NCI-H526 (cell line): ENCODE measurements around the gene SPECC1.
A peak's percentile ranks its signal among the peaks of the same experiment; 100 is the strongest.
"Not testable (repeated sequence)": the region's sequence is repeated elsewhere in the genome, so short reads cannot be mapped to it uniquely, and the experiment has no call there.

Experiments
- DNase-seq, 2 experiments: peaks; one replicate each; lab custom pipeline; 2025; lab: John Stamatoyannopoulos, UW

The SPECC1 gene

DNA sequence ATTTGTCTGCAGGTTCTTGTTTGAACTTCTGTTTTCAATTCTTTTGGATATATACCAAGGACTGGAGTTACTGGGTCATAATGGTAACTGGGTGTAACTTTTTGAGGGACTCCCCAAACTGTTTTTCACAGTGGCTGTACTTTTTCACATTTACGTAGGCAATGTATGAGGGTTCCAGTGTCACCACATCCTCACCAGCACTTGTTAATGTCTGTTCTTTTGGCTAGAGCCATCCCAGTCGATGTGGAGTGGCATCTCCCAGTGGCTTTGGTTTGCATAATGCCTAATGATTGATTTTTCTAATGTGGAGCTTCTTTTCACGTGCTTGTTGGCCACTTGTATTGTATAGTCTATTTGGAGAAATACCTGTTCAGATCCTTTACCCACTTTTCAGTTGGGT is 59.3 kb downstream of the SPECC1 start:
- no peak for DNase-seq

DNA sequence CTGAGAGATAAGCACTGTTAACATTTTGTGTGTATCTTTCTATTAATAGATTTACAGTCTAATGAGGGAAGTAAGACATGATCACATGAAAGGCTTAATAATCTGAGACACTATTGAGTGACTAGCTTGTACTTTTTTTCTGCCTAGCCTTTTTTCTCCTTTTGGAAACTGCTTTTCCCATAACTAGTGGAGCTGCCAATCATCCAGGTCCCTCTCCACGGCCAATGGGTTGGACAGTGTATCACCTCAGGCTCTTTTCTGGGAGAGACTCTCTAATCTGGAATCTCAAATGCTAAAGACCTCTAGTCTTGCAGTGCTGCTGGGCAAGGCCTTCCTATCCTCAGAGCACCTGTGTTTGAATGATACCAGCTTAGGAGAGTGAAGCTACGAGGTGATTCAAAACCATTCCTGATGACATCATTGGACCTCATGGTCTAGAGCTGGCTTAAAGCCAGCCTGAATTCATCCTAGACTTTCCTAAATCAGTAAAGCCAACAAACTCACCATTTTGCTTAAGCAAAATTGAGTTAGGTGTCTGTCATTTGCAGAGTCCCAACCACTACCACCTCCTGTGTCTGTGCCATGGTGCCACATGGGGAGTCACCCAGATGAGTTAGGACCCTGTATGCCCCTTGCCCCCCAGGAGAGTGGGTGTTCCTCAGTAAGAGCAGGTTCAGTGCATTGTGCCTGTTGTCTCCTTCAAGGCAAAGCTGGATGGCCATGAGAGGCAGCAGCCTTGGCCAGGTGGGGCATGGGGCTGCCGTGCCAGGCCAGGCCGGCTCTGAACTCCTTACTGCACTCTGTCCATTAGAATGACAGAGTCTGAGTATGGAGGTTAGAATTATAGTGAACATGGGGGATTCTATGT is 62.9 kb downstream of the SPECC1 start:
- DNase-seq = no peak

DNA sequence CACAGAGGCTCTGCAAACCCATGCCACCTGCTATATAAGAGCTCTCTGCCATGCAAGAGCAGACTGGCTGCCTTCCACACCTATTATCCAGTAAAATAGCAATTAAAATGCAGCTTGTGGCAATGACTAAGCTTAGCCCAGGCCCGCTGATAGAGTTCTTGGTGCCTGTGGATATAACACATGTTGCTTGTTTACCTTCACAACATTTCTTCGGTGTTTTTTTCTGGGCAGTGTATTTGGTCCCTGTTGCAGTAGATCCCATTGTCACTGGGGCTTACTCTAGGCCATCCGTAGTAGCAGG is 63.5 kb downstream of the SPECC1 start:
- no peak for DNase-seq

DNA sequence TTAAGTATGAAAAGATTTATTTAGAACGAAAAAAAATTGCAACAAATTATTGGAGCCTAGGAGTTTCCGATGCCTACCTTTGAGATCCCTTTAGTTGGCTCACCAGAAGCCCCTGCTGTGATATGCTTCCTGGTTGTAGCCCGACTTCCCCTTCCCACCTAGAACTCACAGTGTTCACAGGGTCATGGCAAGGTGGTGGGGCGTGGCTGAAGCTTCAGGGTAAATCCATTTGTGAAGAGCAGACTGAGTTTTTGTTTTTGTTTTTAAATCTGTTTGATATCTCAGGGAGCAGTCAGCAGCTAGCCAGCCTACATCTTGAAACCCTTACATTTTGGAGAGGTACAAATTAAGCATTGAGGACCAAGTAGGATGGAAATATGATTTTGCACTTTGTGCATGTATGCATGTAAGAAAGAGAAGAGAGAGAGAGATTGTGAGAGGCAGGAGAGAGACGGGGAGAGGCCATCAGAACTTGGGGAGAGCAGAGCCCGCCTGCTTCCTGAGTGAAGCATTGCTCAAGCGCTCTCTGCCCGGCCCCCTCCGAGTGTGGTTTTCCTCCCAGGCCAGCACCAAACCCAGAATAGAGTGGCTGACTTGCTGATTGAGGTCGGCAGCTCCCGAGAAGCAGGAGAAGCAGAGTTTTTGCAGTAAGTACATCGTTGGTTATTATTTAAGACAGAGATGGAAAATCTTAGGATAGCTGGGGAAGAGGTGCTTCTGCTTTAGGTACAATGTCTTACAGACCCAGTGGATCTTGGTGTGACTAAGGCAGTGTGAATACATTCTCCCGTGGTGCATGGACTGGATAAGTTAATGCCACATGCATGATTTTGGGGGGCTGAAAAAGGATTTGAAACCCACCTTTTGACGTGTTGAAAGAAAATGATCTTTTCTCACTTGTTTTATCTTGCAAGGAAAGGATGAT is 64.2 kb downstream of the SPECC1 start:
- no peak for DNase-seq

DNA sequence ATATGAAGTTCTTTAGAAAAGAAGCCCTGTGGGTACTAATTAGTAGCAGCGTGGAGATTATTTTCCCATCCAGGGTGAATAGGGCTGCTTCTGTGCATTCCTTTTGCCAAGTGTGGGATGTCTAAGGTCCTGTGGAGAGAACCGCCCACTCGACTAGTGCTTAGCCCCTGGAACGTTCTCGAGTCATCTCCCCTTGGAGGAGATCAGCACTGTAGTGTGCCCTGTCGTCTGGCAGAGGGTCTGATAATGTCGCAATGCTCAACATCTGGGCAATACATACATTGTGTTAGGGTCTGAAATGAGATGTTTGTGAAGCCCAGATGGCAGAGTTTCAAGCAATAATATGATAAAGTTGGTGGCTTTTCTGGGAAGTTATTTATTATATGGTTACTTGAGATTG is 64.8 kb downstream of the SPECC1 start:
- DNase-seq = no peak

DNA sequence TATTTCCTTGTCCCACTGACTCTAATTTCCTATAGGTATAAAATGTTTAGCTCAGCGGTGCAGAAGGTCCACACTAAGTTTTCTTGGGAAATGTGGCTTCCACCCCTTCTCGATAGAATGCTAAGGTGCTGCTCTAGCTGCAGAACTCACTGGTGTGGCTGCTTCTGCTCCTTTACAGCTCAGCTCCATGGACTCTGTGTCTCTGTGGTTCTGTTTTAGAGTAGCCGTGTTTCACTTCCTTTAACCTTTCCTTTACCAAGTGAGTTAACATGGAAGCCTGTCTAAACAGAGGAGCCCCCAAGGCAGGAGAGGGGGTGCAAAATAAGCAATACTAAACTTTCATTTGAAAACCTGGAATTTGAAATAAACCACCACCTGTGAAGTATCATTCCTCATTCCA is 65.3 kb downstream of the SPECC1 start:
- no peak for DNase-seq

DNA sequence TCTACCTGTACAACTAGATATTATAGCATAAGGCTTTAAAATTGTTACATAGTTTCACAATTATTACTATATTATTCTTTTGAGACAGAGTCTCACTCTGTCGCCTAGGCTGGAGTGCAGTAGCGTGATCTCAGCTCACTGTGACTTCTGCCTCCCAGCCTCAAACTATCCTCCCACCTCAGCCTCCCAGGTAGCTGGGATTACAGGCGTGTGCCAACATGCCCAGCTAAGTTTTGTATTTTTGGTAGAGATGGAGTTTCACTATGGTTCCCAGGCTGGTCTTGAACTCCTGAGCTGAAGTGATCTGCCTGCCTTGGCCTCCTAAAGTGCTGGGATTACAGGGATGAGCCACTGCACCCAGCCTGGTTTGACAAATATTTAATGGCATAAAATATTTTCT is 67.0 kb downstream of the SPECC1 start:
- not testable (repeated sequence) for DNase-seq

DNA sequence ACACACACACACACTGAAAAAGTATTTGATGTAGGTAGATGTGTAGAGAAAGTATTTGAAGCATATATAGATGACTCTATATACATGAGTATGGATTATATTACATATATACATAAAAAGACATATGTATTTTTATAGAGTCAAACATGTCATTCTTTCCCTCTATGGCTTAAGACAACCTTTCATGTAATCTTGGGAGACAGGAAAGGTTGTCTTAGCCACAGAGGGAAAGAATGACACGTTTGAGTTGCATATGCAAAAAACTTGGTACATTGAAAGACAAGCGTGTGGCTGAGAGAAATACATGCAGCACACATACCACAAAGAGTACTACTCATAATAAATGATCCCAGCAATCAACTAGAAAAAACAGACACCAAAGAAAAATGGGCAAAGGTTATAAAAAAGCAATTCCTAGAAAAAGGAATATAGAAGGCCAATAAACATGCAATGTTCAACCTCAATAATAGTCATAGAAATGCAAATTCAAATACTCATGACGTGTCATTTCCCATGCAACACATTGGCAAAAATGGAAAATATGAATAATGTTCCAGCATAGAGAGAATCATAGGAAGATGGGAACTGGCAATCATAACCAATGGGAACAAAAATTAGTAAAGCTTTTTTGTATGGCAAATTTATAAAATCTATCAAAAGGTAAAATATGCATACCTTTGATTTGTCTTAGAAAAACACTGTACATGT is 69.0 kb downstream of the SPECC1 start:
- DNase-seq = peak in 1 of 2 experiments; percentile 4

DNA sequence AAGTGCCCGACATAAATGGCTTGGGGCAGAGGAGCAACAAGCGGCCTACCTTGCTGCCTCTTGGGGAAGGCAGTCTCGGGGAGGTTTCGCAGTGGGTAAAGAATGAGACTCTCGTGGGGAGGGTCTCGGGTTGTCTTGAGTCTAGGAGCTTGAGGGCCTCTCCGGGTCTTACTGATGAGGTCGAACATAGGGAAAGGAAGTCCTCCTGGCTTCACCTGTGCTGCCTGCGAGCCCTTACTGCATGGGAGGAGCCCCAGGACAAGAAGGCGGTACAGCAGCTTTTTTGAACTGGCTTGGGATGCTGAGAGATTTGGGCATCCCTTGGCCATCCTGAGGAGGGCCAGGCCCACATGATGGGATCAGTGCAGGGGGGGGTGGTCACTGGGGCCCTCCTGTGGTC is 71.4 kb downstream of the SPECC1 start:
- DNase-seq = no peak

DNA sequence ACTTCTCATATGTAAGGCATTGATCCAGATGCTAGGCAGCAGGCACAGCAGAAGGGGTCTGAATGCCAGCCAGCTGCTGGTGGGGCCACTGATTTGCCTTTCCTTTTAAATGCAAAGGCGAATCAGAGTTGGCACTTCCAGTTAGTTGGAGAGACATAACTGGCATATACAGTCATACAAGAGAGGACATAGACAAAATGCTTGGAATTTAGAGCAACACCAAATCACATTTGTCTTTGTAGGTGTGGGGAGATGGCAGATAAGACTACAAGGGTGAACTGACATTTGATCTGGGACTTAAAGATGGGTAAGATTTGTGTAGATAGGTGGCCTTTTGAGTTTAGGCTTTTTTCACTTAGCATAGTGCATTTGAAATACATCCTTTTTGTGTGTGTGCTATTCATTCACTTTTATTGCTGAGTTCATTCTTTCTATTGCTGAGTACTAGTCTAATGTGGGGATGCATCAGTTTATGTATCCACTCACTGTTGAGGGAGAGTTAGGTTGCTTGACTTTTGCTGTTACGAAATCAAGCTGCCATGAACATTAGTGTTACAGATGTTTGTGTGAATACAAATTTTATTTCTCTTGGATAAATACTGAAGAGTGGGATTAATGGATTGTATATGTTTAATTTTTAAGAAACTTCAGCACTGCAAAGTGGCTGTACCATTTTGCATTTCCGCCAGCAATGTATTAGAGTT is 74.1 kb downstream of the SPECC1 start:
- no peak for DNase-seq

DNA sequence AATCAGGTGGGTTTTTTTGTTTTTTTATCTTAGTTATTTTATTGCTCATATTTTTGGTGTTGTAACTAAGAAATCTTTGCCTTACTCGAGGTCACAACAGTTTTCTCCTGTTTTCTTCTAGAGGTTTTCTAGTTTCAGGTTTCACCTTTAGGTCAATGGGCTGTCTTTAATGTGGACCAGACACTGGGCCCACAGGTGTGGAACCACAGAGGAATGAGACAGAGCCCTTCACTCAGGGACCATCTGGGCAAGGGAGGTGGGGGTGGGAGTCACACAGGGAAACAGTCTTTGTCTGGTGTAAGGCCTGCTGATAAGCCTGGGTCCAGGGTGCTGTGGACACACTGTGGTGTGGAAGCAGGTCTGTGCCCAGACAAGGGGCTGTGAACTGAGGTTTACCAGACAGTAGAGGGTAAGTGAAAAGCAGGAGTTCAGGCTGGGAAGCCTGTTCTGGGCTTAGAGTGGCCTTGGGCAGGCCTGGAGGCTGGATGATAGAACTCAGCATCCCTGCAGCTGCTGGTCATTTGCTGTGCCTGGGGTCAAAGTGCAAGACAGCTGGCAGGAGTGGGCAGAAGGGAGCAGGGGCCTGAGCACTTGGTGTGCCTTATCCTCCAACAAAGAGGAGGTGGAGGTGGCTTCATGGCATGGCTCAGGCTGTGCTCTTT is 75.6 kb downstream of the SPECC1 start:
- DNase-seq = no peak

DNA sequence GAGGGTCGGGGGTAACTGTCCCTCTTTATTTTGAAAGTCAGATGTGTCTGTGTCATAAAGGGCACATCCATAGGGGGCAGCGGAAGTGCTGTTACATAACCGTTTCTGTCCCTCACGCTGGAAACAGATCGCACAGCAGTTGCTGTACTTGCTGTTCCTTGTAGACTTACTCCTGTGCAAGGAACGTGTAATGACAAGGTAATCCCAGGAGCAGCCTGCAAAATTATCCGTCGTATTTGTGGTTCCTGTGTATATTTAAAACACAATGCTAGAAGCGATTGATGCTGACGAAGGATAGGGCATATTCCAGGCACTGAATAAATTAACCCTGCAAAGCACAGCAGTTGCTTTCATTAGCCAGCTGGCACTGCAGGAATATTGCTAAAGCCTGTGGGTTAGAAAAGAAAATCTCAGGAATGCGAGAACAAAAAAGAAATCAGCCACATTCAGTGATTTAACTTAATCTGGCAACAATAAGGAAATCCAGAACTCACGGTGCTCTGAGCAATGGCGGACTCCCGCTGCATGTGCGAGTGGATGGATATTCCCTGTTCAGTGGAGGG is 76.2 kb downstream of the SPECC1 start:
- DNase-seq = no peak

DNA sequence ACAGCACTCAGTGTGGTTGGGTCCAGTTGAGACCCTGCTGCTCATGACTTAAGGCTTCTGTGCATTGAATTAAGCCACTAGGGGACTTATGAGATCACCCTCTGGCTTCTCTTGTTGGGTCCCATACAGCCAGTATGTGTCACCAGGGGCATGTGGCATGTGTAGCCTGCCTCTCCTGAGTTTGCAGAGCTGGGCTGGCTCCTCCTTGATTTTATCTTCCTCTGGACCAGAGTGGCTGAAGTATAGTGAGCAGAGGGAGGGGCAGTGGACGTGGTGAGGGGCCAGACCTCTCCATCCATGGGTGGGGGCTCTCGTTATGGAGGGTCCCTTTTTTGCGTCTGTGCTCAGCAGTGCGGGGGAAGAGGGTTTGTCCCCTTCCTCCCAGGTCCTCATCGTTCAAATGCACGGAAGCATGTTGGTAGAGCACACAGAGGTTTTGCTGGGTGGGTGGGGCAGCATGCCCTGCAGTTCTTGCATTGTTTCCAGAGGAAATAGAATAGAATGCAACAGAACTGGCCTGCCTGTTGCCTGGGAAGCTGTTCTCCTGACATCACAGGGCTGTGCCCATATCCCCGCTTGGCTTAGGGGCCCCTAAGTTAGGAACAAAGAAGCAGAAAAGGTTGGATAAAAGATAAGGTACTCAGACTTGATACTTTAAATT is 77.4 kb downstream of the SPECC1 start:
- DNase-seq = no peak

DNA sequence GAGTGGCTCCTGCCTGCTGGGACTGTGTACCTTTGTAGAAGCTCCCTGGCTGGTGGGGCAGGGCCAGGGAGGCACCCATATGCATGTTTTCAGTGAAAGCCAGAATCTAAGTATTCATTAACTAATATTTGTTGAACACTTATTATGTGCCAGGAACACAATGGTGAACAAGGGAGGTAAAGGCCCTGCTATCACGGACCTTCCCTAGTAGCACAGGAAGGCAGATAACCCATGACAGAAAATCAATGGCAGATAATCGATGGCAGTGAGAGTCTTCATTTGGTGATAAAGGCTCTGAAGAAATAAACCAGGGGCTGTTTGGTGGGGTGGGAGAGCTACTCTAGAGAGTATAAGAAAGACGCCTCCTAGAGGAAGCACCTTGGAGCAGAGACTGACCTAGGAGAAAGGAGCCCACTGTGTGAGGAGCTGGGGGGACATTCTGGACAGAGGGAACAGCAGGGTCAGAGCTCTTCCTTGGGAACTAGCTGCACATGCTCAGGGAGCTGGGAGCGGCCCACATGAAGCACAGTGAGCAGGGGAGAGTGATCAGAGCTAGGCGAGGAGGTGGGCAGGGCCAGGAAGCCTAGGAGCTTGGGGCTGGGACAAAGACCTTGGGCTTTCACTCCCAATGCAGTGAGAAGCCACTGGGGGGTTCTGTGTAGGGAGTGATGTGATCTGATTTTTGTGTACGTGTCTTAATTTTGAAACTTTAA is 78.5 kb downstream of the SPECC1 start:
- no peak for DNase-seq

DNA sequence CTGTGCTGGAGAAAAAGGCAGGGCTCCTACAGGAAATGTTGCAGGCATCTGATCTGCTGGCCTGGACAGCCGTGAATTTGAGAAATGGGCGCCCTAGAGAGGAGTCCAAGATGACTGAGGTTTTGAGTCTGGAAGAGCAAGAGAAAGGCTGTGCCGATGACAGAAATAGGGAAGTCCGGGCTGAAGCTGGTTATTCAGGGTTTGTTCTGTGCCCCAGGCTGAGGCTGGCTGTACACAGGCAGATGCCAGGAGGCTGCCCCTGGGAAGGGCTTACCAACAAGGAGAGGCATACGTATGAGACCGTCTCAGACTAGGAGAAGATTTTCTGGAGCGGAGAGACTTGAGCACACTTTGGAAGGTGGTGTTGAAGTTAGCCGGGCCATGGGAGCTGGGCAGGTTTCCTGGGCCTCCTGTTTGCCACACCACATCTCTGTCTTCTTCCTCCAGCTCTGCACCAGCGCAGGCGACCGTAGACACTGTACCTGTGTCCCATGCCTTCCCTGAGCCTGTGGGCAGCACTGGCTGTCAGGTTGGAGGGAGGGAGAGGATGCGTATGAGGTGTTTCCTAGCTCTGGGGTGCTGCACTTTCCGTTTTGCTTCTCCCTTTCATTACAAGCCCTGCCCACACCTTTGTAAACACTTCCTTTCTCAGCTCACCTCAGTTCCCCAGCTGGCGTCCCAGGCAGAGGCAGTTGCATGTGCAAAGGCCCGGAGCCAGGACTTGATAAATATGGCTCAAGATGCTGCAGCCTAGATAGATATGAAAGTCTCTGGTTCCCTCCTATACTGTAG is 80.8 kb downstream of the SPECC1 start:
- no peak for DNase-seq

DNA sequence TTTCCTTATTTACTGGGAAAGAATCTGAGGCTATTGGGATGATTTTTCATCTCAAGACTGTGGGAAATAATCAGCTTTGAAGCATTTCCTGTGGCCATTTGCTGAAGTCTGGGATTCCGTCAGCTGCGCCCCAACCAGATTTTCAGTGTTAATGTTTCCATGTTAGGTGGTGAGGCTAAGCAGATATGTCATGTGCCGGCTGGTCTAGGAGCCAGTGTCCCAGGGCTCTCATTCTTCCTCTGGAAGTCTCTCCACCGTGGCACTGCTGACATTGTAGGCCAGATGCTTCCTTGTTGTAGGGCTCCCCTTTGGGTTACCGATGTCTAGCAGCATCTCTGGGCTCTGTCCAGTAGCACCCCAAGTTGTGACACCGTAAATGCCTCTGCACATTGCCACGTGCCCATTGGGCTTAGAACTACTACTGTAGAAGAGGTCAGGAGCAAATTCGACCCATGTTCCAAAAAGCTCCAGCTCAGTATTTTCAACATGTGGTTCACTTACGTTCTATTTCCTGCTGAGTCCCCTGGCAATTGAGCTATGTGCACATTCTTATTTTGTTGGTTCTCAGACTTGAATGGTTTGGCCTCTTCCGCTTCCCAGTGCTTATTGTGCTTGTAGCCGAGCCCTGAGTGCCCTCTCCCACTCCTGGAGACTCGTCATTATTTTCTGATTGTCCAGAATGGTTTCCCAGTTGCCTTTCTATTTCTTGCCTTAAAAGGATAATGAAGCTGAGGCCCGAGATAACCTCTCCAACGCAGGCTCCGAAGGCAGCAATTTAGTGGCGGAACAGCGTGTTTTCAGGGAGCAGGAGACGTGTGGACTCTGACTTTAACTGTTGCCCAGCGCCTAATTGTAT is 82.2 kb downstream of the SPECC1 start:
- DNase-seq = no peak

DNA sequence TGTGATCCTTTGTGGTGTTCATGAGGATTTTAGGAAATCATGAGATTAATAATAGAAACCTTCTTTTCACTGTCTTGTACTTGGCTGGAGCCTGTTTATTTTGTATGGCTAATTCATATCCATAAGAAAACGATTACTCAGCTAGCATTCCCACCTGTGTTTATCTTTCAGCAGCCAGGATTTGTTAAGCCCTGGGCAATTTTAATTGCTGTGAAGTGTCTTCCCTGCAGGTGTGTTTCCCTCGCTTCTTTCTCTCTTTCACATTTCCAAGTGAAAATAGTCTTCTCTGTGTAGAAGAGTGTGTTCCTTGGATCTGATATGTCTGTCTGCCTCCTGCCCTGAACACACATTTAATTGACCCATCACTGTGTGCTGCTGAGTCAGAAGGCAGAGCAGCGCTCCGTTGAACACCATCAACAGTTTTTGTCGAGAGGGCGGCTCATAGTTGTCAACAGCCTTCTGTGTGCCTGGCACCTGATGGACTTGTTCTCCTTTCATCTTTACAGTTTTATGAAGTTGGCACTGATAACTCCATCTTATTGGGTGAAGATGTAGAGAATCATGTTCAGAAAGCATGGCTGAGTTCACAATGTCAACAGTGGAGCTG is 83.2 kb downstream of the SPECC1 start:
- DNase-seq = no peak
